ENCODE data around the gene SLN. TPM values are rescaled to one million over a fixed set of nuclear protein-coding genes. Genes with fewer than 3 reads are reported as not detected.
"Not testable (repeated sequence)": the region's sequence is repeated elsewhere in the genome, so short reads cannot be mapped to it uniquely, and the experiment has no call there.

SLN gene
- total RNA-seq, result not detected
- long read RNA-seq, result 0 reads

GRCh38 chr11:107711861-107712755, at the start of gene SLN:
Gene SLN, minus strand, starts transcription at chr11:107712056.
- DNase-seq (ENCODE audit: low spot score), result no peak

DNA sequence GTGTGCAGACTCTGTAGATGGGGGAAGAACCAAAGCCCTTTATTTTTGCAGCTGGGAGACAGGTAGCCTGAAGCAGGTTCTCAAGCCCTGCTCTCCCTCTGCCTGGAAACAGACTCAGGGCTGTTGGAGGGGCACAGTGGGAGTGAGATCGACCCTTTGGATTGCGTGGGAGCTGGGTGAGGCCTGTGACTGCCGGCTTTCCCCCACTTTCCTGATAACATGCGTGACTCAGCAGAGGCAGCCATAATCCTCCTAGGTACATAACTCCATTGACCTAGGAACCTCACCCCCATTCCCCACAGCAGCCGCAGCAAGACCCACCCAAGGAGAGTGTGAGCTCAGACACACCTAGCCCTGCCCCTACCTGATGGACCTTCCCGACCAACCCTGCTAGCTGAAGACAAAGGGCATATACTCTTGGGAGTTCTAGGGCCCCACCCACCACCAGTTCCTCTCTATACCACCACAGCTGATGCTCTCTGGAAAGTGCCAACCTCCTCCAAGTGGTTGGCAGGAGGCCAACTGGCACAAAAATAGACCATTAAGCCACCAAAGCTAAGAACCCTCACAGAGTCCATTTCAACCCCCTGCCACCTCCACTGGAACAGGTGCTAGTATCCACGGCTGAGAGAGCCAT, 47.0 kb upstream of the SLN start:
- not testable (repeated sequence) for DNase-seq (ENCODE audit: low spot score)

DNA sequence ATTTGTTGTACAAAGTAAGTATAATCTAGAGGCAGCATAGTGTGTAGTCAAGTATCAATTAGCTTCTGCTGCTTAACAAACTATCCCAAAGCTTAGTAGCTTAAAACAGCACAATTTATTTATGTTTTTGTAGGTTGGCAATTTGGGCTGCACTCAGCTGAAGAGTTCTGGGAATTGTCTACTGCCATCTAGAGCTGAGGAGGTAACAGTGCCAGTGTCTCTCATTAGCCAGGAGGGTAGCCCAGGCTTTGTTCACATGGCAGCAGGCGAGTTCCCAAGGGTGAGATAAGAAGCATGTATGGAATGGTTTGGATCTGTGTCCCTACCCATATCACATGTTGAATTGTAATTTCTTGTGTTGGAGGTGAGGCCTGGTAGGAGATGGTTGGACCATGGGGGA, 45.8 kb upstream of the SLN start:
- no peak for DNase-seq (ENCODE audit: low spot score)

DNA sequence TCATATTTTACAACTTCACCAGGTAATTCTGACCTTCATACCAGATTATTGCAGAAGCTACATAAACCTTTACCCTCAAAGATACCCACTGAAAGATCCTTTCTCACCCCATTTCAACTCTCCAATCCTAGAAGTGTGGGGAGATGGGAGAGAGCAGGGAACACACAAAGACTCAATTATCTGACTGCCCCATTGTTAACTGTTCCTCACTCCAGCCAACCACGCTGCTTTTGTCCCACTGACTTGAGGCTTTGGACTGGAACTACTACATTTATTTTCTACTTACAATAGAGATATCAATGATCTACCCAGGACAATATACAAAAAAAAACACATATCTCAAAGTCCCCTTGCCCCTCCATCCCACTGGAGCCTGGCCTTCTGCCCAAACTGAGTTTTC, 44.7 kb upstream of the SLN start:
- no peak for DNase-seq (ENCODE audit: low spot score)

DNA sequence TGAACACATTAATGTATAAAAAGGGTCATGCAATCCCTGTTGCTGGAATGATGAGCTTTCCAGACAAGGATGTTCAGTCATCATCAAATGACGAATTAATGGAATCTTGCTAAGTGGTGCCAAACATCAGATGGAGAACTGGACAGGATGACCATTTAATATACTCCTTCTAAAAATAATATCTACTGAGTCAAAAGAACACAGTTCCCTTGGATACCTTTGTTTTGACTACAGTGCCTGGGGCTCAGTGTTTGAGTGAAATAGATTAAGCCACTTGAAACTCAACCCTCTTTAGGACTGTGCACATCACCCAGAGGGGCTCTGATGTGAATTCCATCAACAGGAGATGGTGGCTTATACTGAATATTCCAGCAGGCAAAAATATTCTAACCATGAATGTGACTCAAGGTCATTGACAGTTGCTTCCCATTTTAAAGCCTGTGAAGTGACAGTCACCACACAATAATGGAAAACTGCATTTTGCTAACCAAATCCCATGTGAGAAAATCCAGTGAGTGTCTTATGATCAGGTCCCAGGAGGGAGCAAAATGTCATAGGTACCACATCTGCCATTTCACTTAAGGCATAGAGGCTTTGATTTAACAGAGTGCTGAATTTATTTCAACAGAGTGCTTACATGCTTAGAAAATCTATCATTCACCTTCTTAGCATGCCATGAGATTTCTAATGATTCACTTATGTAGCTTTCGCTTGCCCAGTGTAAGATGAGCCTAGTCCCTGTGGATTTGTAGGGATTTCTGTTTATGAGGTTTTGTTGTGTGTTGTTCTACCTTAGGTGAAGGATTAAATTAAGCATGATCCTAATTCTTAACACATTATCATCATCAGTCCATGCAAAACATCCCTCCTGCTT, 41.3 kb upstream of the SLN start:
- DNase-seq (ENCODE audit: low spot score), result no peak

DNA sequence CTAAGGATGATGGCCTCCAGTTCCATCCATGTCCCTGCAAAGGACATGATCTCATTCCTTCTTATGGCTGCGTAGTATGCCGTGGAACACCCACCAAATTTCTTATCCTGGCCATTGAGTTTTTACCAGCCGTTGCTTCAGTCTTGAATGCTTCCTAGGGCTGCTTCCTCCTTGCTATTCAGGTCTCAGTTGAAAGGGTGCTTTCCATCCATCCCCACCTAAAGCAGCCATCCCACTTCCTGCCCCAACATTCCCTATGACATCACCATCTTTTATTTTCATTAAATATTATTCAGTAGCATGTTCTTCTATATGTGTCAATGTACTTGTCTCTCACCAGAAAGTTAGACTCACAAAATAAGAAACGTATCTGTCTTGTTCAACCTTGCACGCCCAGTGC, 40.7 kb upstream of the SLN start:
- no peak for DNase-seq (ENCODE audit: low spot score)

- DNase-seq (ENCODE audit: low spot score), result no peak
Measured at GRCh38 chr11:107751082-107751481, 39.2 kb upstream of the SLN start.

- no peak for DNase-seq (ENCODE audit: low spot score)
Measured at GRCh38 chr11:107750313-107750712, 38.5 kb upstream of the SLN start.

- DNase-seq (ENCODE audit: low spot score), result no peak
Measured at GRCh38 chr11:107747622-107748021, 35.8 kb upstream of the SLN start.

DNA sequence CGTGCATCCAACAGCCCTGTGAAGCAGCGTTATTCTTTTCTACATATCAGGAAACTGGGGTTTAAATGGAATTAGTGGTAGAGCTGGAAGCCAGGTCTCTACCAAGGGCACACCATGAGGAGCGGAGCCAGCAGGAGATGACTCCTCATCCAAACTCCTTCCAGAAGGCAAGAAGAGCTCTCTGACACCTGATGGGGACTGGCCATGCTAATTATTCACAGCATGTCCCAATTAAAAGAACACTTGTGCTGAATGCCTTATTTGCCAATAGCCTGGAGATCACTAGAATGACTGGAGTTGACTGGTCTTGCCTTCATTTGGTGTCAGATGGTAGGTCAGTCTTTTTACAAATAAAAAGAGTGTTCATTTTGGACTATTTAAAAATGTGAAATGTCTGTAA, 32.9 kb upstream of the SLN start:
- no peak for DNase-seq (ENCODE audit: low spot score)

- DNase-seq (ENCODE audit: low spot score), result no peak
Measured at GRCh38 chr11:107743191-107743590, 31.3 kb upstream of the SLN start.

GRCh38 chr11:107741044-107741823, 29.4 kb upstream of the SLN start:
- DNase-seq (ENCODE audit: low spot score), result no peak

DNA sequence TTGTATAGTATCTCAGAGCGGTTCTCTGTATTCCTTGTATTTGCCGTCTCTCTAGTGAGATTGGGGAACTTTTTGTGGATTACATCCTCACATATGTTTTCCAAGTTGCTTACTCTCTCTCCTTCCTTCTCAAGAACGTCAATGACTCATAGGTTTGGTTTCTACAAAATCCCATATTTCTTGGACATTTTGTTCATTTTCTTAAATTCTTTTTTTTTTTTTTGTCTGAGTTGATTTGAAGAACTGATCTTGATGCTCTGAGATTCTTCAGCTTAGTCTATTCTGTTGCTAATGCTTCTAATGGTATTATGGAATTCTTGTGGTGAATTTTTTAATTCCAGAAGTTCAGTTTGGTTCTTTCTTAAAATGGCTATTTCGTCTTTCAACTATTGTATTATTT, 28.4 kb upstream of the SLN start:
- no peak for DNase-seq (ENCODE audit: low spot score)

- no peak for DNase-seq (ENCODE audit: low spot score)
Measured at GRCh38 chr11:107736546-107736945, 24.7 kb upstream of the SLN start.

DNA sequence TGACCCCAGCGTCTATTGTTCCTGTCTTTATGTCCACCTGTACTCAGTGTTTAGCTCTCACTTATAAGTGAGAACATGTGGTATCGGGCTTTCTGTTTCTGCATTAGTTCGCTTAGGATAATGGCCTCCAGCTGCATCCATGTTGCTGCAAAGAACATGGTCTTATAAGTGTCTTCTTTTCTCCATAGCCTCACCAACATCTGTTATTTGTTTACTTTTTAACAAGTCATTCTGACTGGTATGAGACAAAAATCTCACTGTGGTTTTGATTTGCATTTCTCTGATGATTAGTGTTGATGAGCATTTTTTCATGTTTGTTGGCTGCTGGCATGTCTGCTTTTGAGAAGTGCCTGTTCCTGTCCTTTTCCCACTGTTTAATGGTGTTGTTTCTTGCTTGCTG, 21.7 kb upstream of the SLN start:
- no peak for DNase-seq (ENCODE audit: low spot score)

GRCh38 chr11:107732689-107733051, 20.8 kb upstream of the SLN start:
- no peak for DNase-seq (ENCODE audit: low spot score)

DNA sequence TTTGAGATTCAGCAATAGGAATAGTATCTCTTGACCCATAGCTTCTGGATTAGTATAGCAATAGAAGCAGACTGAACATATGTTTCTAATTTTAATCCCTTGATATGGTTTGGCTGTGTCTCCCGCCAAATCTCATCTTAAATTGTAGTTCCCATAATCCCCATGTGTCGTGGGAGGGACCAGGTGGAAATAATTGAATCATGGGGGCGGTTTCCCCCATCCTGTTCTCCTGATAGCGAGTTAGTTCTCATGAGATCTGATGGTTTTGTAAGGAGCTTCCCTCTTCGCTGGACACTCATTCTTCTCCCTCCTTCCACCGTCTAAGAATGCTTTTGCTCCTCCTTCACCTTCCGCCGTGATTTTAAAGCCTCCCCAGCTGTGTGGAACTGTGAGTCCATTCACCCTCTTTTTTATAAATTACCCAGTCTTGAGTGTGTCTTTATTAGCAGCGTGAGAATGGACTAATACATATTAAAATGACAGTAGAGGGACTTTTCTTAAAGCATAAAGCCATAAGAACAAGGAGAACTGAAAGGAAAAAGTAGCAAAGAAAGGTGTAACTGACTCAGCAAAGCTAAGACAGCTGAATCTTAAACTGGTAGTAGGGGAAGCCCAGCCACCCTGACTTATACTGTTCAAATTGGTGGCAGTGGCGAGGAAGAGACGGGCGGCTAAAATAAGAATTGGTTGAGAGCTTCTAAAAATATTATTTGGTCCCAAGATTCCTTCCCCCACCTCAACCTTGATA, 20.3 kb upstream of the SLN start:
- no peak for DNase-seq (ENCODE audit: low spot score)

DNA sequence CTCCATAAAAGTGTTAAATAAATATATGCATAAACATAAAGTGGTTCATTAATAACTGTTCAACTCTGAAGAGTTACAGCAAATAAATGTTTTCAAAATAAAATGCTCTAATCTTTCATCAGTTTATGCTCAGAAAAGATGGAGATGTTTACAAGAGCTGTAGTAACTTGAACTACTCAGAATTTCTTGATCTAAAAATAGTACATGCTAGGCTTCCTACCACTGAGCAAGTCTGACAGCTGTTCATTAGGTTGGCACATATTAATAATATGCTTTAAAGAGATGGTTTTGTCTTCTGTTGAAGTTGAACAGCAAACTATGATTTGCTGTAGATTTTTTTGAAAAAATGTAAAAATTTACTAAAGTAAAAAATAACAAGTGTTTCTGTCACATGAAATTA, 10.8 kb upstream of the SLN start:
- DNase-seq (ENCODE audit: low spot score), result no peak

DNA sequence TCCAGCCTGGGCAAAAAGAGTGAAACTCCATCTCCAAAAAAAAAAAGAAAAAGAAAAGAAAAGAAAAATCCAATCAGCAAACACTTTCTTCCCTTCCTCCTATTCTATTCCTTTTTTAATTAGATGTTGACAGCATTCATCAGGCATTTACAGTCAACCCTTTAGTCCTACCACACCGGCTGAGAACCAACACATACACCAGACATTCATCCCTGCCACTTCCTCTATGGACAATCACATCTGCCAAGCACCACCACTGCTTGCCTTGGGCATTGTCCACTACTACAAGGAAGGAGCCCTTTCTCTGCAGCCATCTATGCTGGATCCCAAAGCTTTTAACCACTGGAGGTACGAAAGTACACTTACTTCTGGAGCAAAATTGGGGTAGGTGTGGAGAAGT, 9.4 kb upstream of the SLN start:
- DNase-seq (ENCODE audit: low spot score), result no peak

DNA sequence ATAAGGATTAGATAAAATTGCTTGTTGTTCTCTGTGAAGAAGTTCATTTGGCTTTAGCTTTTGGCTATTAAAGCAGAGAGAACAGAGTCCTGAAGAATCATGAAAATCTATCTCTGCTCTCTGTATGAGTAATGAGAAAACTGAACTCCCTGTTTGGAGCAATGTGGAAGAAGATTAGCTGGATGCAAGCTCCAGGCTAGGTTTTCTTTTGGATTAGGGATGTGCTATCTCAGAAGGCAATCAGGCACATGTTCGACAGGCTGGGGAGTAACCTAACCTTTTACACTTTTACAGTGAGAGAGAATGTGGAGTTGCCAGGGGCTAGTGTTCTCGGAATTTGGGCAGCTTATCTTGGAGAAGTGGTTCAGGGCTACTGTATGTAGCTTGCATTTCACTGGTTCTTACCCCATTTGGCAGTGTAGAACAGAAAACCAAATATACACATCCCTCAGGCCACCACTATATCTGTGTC, 8.5 kb upstream of the SLN start:
- no peak for DNase-seq (ENCODE audit: low spot score)
